Loucy (cell line): ENCODE measurements around the gene ARMC3.

Experiments
- CTCF ChIP-seq: fragments of 200-600 bp; sonication (generic); conservative IDR thresholded peaks from 2 replicates; pipeline ENCODE4 v1.5.1; 2014; ENCODE audit warnings: mild to moderate bottlenecking, antibody characterized with exemption, low read length
- EZH2phosphoT487 ChIP-seq: fragments of 200-600 bp; IDR thresholded peaks from 2 replicates; pipeline ENCODE4 v1.6.1; 2018; ENCODE audit warnings: antibody characterized with exemption, mild to moderate bottlenecking, moderate library complexity, borderline replicate concordance

DNA sequence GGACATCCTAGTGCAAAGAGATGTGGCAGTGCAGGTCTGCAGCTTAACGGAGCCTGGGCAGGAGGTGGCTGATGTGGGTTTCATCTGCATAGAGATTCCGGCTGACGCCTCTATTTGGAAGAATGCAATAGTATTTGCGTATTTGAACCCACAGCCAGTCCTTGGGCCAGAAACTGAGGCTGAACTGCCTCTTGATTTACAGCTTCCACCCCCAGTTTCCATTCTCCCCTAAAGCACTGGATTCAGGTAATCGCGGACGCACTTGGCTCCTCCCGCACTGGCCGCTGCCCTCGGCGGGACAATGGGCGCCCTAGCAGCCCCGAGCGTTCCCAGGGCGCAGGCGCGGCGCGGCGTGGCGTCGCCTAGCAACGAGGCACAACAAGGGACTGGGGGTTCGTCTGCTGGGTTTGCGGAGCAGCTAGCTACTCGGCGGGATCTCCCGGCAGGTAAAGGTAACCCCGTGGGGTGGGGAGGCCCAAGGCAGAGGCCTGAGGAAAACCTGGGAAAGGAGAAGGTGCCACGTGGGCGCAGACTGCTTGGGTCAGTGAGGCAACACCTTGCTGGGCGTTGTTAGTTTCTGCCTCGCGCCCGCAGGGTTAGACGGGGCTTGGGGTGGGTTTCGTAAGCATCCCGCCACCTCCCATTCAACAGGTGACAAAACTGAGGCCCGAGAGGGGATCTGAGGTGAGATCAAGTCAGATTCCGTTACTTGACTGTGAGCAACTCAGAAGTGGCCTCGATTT is at the start of gene ARMC3:
- TF ChIP-seq CTCF (no peak), EZH2phosphoT487 (no peak)
